ENCODE data around the gene C22orf15. TPM values are rescaled to one million over a fixed set of nuclear protein-coding genes. Genes with fewer than 3 reads are reported as not detected.
A peak's percentile ranks its signal among the peaks of the same experiment; 100 is the strongest.

C22orf15 gene
- total RNA-seq, 1 experiment from 2014 or later = 0.30 TPM

DNA sequence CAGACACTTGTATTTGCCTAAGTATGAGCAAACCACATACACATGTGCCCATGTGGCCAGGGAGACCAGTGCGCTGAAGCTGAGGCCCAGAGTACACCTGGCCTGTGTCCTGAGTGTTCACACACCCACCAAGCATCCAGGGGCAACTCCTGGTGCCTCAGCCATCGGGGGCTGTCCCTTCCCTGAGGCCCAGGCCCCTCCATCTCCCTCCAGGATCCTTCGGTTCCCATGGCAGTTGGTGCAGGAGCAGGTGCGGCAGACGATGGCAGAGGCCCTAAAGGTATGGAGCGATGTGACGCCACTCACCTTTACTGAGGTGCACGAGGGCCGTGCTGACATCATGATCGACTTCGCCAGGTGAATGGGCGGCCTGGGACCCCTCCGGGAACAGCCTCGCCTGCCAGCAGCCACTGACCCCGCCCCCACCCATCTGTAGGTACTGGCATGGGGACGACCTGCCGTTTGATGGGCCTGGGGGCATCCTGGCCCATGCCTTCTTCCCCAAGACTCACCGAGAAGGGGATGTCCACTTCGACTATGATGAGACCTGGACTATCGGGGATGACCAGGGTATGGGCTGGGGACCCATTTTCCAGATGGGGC lies 17.5 kb downstream of the C22orf15 start:
- Histone ChIP-seq H3K9me3 (no peaks in the 10 kb centered on the region), H3K36me3 (no peaks in the 10 kb centered on the region), H3K27me3 (no peaks in the 10 kb centered on the region), H3K4me3 (no peak overlapping the region)
- no peak for DNase-seq

DNA sequence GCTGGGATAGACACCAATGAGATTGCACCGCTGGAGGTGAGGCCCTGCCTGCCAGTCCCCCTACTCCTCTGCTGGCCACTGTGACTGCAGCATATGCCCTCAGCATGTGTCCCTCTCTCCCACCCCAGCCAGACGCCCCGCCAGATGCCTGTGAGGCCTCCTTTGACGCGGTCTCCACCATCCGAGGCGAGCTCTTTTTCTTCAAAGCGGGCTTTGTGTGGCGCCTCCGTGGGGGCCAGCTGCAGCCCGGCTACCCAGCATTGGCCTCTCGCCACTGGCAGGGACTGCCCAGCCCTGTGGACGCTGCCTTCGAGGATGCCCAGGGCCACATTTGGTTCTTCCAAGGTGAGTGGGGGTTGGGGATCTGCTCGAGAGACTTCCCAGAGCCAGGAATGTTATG lies 18.3 kb downstream of the C22orf15 start:
- no peaks in the 10 kb centered on the region for H3K27me3 ChIP-seq
- no peaks in the 10 kb centered on the region for H3K36me3 ChIP-seq
- H3K4me3 ChIP-seq = no peak overlapping the region
- no peak for DNase-seq
- H3K9me3 ChIP-seq = no peaks in the 10 kb centered on the region

DNA sequence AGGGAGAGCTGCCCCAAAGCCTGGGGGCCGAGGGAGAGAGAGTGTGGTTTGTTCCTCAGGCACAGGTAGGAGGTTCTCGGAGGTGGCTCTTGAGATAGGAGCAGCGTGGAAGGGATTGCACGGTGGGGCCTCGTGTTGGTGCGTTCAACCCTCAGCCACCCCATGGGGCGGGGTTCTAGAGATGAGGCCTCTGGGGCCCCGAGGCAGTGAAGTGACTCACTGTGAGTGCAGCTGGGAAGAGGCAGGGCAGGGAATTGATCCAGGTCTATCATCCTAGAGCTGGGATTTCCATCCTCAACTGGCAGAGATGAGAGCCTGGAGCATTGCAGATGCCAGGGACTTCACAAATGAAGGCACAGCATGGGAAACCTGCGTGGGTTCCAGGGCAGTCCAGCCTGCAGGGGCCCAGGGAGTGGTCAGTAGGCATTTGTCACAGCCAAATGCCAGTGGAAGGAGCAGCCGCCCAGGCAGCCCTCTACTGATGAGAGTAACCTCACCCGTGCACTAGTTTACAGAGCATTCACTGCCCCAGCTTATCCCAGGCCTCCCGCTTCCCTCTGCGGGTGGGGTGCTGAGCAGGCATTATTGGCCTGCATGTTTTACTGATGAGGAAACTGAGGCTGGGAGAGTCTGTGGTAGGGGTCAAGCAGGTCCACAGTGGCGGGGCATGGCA lies 18.9 kb downstream of the C22orf15 start:
- Histone ChIP-seq H3K9me3 (no peaks in the 10 kb centered on the region), H3K36me3 (no peaks in the 10 kb centered on the region), H3K27me3 (no peaks in the 10 kb centered on the region), H3K4me3 (no peak overlapping the region)
- peak; percentile 86 for DNase-seq

- DNase-seq = no peak
- no peaks in the 10 kb centered on the region for H3K27me3 ChIP-seq
- H3K36me3 ChIP-seq = no peaks in the 10 kb centered on the region
- H3K4me3 ChIP-seq = no peak overlapping the region
- no peaks in the 10 kb centered on the region for H3K9me3 ChIP-seq
Measured at GRCh38 chr22:23782252-23782651, 19.5 kb downstream of the C22orf15 start.

DNA sequence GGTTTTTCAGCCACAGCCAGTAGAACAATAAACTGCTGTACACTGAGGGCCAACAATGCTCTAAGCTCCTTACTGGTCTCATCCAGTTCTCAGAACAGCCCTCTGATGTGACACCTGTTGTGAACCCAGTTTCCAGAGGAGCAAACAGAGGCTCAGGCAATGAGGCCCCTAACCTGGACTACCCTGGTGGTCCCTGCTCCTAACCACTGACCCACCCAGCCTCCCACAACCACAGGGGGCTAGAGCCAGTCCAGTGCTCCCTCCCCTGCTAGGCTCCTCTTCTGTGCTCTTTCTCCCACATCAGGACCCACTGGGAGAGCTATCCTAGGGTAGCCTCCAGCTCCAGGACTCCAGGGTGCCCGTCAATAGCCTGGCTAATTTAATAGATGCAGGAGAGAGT lies 19.9 kb downstream of the C22orf15 start:
- H3K36me3 ChIP-seq = no peaks in the 10 kb centered on the region; the same call in 1 of the 2 replicates

GRCh38 chr22:23783265-23784150 lies 20.7 kb downstream of the C22orf15 start:
- DNase-seq = no peak

More for the DNA sequence above, 19.9 kb downstream of the C22orf15 start:
- no peak overlapping the region for H3K4me3 ChIP-seq
- H3K9me3 ChIP-seq = no peaks in the 10 kb centered on the region
- H3K27me3 ChIP-seq = no peaks in the 10 kb centered on the region
- no peak for DNase-seq

DNA sequence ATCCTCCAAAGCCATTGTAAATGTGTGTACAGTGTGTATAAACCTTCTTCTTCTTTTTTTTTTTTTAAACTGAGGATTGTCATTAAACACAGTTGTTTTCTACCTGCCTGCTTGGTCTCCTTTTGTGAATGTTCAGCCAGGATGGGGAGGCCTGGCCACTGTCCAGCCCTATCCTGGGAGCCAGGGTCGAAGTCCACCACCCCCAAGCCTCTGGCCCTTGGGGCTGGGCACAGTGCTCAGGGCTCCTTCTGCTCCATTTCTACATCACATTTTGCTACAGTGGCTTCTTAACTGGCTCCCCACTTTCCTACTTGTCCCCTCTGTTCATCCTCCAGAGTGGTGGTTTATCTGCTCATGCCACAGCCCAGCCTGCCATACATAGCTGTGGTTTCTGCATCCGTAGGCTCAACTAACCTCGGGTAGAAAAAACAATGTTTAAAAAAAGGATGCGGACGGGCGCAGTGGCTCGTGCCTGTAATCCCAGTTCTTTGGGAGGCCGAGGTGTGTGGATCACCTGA lies 21.5 kb downstream of the C22orf15 start:
- peaks cover 8% of the 10 kb centered on the region for H3K36me3 ChIP-seq
- H3K27me3 ChIP-seq = no peaks in the 10 kb centered on the region
- no peak for DNase-seq
- H3K9me3 ChIP-seq = no peaks in the 10 kb centered on the region
- no peak overlapping the region for H3K4me3 ChIP-seq

More at GRCh38 chr22:23783265-23784150, 20.7 kb downstream of the C22orf15 start:
- no peak overlapping the region for H3K4me3 ChIP-seq
- no peaks in the 10 kb centered on the region for H3K27me3 ChIP-seq
- H3K36me3 ChIP-seq = peaks cover 1% of the 10 kb centered on the region; the same call in 1 of the 2 replicates
- H3K9me3 ChIP-seq = no peaks in the 10 kb centered on the region

GRCh38 chr22:23786261-23786710 lies 23.5 kb downstream of the C22orf15 start:
- H3K9me3 ChIP-seq = no peaks in the 10 kb centered on the region
- peaks cover 12% of the 10 kb centered on the region for H3K36me3 ChIP-seq
- H3K4me3 ChIP-seq = peak overlapping the region; percentile 91
- H3K27me3 ChIP-seq = no peaks in the 10 kb centered on the region
- DNase-seq = no peak

DNA sequence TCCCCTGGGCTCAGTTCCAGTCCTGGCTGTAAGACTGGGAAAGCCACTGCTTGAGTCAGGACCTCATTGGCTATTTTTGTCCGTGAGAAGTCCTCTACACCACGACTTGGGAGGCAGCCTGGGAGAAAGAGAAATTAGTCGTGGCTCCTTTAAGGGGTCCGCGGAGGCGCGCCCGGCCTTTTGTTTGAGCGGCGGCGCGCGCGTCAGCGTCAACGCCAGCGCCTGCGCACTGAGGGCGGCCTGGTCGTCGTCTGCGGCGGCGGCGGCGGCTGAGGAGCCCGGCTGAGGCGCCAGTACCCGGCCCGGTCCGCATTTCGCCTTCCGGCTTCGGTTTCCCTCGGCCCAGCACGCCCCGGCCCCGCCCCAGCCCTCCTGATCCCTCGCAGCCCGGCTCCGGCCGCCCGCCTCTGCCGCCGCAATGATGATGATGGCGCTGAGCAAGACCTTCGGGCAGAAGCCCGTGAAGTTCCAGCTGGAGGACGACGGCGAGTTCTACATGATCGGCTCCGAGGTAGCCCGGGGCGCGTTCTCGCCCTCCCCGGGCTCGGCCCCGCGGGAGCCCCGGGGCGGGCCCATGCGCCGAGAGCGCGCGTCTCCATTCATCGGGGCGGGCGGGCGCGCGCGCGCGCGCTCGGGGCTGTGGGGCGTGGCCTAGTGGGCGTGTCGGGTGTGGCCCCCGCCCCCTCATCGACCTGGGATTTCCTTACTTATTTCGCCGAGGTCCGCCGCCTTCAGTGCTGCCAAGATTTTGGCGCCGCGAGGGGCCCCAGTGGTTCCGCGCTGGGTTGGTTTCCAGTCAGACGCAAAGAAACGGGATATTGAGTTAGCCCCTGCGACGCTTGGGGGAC lies 24.2 kb downstream of the C22orf15 start, which contains the start of gene SMARCB1:
TSS of gene SMARCB1 (plus strand) at position 215 of the 848 bp plus-strand sequence. CDS start at position 419, 204 bp downstream.
- Histone ChIP-seq H3K36me3 (peaks cover 16% of the 10 kb centered on the region), H3K4me3 (peak within 1 kb of the TSS; percentile 91), H3K9me3 (no peaks in the 10 kb centered on the region), H3K27me3 (no peaks in the 10 kb centered on the region)
- DNase-seq = peak; percentile 87

GRCh38 chr22:23787600-23787896 lies 24.8 kb downstream of the C22orf15 start:
- no peak for DNase-seq
- peaks cover 18% of the 10 kb centered on the region for H3K36me3 ChIP-seq
- peak overlapping the region; percentile 91 for H3K4me3 ChIP-seq

GRCh38 chr22:23787910-23788309 lies 25.1 kb downstream of the C22orf15 start:
- no peak for DNase-seq
- Histone ChIP-seq H3K9me3 (no peaks in the 10 kb centered on the region), H3K4me3 (peak overlapping the region; percentile 91), H3K36me3 (peaks cover 21% of the 10 kb centered on the region), H3K27me3 (no peaks in the 10 kb centered on the region)

More at GRCh38 chr22:23787600-23787896, 24.8 kb downstream of the C22orf15 start:
- H3K27me3 ChIP-seq = no peaks in the 10 kb centered on the region
- H3K9me3 ChIP-seq = no peaks in the 10 kb centered on the region

- H3K4me3 ChIP-seq = no peak overlapping the region
- H3K36me3 ChIP-seq = peaks cover 31% of the 10 kb centered on the region
- no peaks in the 10 kb centered on the region for H3K27me3 ChIP-seq
- no peaks in the 10 kb centered on the region for H3K9me3 ChIP-seq
- DNase-seq = no peak
Measured at GRCh38 chr22:23789121-23789520, 26.3 kb downstream of the C22orf15 start.

GRCh38 chr22:23789638-23790037 lies 26.8 kb downstream of the C22orf15 start:
- H3K4me3 ChIP-seq = no peak overlapping the region
- no peak for DNase-seq
- H3K9me3 ChIP-seq = no peaks in the 10 kb centered on the region
- no peaks in the 10 kb centered on the region for H3K27me3 ChIP-seq
- peaks cover 35% of the 10 kb centered on the region for H3K36me3 ChIP-seq

GRCh38 chr22:23790819-23791737 lies 28.3 kb downstream of the C22orf15 start:
- no peaks in the 10 kb centered on the region for H3K27me3 ChIP-seq
- H3K4me3 ChIP-seq = no peak overlapping the region
- H3K9me3 ChIP-seq = no peaks in the 10 kb centered on the region
- no peak for DNase-seq
- H3K36me3 ChIP-seq = peaks cover 46% of the 10 kb centered on the region
